ENCODE data around the gene STARD9.
A peak's percentile ranks its signal among the peaks of the same experiment; 100 is the strongest.

STARD9 gene

GRCh38 chr15:42695527-42696071 lies 120.2 kb downstream of the STARD9 start:
- DNase-seq = no peak

GRCh38 chr15:42696626-42697025 lies 121.2 kb downstream of the STARD9 start:
- no peak for DNase-seq

- peak; percentile 66 for DNase-seq
Measured at GRCh38 chr15:42704492-42704926, 129.1 kb downstream of the STARD9 start.

GRCh38 chr15:42705336-42705735 lies 129.9 kb downstream of the STARD9 start:
- DNase-seq = no peak

GRCh38 chr15:42707068-42707467 lies 131.7 kb downstream of the STARD9 start:
- no peak for DNase-seq

- no peak for DNase-seq
Measured at GRCh38 chr15:42707873-42708544, 132.6 kb downstream of the STARD9 start.

GRCh38 chr15:42710662-42711061 lies 135.3 kb downstream of the STARD9 start:
- DNase-seq = peak; percentile 8

GRCh38 chr15:42711746-42712145 lies 136.3 kb downstream of the STARD9 start:
- DNase-seq = no peak

- no peak for DNase-seq
Measured at GRCh38 chr15:42712584-42712983, 137.2 kb downstream of the STARD9 start.

- no peak for DNase-seq
Measured at GRCh38 chr15:42716125-42716524, 140.7 kb downstream of the STARD9 start.

- DNase-seq = no peak
Measured at GRCh38 chr15:42716626-42717025, 141.2 kb downstream of the STARD9 start.

GRCh38 chr15:42719043-42719442 lies 143.6 kb downstream of the STARD9 start:
- no peak for DNase-seq

GRCh38 chr15:42720071-42720470 lies 144.7 kb downstream of the STARD9 start:
- DNase-seq = no peak

- DNase-seq = no peak
Measured at GRCh38 chr15:42721016-42721415, 145.6 kb downstream of the STARD9 start.

- no peak for DNase-seq
Measured at GRCh38 chr15:42721916-42722315, 146.5 kb downstream of the STARD9 start.

GRCh38 chr15:42723068-42723467 lies 147.7 kb downstream of the STARD9 start:
- DNase-seq = no peak

- DNase-seq = no peak
Measured at GRCh38 chr15:42724276-42724675, 148.9 kb downstream of the STARD9 start.

- no peak for DNase-seq
Measured at GRCh38 chr15:42725331-42725903, 150.0 kb downstream of the STARD9 start.

- no peak for DNase-seq
Measured at GRCh38 chr15:42726114-42726513, 150.7 kb downstream of the STARD9 start.

- DNase-seq = no peak
Measured at GRCh38 chr15:42727750-42728381, 152.5 kb downstream of the STARD9 start.

- DNase-seq = no peak
Measured at GRCh38 chr15:42728560-42728959, 153.2 kb downstream of the STARD9 start.

GRCh38 chr15:42728972-42729371 lies 153.6 kb downstream of the STARD9 start:
- no peak for DNase-seq

- DNase-seq = no peak
Measured at GRCh38 chr15:42729409-42729808, 154.0 kb downstream of the STARD9 start.

- no peak for DNase-seq
Measured at GRCh38 chr15:42730135-42730534, 154.7 kb downstream of the STARD9 start.

Data from fibroblast of skin of abdomen (primary cell).